ENCODE data around the gene GNG12.

DNA sequence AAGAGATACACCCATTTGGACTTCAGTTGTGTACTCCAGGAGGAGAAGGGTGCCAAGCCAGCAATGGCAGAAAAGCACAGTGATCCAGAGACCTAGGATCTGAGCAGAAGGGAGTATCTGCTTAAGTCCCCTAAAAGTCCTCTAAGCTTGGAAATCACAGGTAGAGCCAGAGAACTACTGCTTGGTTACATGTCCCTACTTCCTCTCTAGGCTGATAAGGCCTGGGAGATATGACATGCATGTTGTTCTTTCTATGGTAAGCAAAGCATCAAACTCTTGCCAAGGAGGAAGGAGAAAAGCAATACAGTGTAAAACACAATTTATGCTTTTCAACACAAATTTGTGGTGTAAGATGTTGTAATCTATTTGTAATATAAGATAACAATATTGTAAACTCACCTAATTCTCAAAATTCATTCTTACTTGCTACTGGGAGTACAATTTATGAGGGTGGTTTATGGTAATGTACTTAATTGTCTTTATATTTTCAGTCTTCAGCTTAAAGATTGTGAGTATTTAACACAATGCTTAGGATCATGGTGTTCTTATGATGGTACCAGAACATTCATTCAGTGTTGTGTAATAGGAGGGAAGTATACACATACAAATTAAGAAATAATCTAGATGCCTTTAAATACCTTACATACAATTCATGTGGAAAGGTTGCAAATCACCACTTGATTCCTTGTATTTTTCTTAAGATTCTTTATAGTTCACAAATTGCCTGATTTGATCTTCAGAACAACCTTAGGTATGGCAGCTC lies 49.1 kb upstream of the GNG12 start:
- TF ChIP-seq, protein P1, sequence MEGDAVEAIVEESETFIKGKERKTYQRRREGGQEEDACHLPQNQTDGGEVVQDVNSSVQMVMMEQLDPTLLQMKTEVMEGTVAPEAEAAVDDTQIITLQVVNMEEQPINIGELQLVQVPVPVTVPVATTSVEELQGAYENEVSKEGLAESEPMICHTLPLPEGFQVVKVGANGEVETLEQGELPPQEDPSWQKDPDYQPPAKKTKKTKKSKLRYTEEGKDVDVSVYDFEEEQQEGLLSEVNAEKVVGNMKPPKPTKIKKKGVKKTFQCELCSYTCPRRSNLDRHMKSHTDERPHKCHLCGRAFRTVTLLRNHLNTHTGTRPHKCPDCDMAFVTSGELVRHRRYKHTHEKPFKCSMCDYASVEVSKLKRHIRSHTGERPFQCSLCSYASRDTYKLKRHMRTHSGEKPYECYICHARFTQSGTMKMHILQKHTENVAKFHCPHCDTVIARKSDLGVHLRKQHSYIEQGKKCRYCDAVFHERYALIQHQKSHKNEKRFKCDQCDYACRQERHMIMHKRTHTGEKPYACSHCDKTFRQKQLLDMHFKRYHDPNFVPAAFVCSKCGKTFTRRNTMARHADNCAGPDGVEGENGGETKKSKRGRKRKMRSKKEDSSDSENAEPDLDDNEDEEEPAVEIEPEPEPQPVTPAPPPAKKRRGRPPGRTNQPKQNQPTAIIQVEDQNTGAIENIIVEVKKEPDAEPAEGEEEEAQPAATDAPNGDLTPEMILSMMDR (IDR thresholded peaks at IDR 0.05), result no peak
- TF ChIP-seq POLR2A (IDR thresholded peaks at IDR 0.05), result no peak

All from adrenal gland (tissue), 5 donors.